ENCODE results near the gene ZP4. TPM values are rescaled to one million over a fixed set of nuclear protein-coding genes. Genes with fewer than 3 reads are reported as not detected.

The ZP4 gene
- total RNA-seq, 1 experiment from 2014 or later: not detected

GRCh38 chr1:237902960-237903743 lies 12.4 kb upstream of the ZP4 start:
- Histone ChIP-seq H4K91ac (ENCODE audit: insufficient read length, low read depth, low read length) (no peak overlapping the region), H3K23ac (ENCODE audit: insufficient read length, low read depth, low read length) (no peak overlapping the region), H3K9ac (ENCODE audit: extremely low read depth, insufficient read length, low read length) (no peak overlapping the region), H2BK20ac (ENCODE audit: low read depth, low read length, poor library complexity, severe bottlenecking) (no peak overlapping the region), H3T11ph (ENCODE audit: low read length) (no peak overlapping the region), H3K4ac (ENCODE audit: low read depth, low read length) (no peak overlapping the region), H2AK5ac (ENCODE audit: insufficient read length, low read length) (no peak overlapping the region), H3K14ac (ENCODE audit: insufficient read depth, low read length) (no peak overlapping the region), H3K27ac (ENCODE audit: insufficient read length, low read depth, low read length) (no peak overlapping the region), H3K56ac (ENCODE audit: insufficient read length, low read depth, low read length) (no peak overlapping the region), H3K4me1 (ENCODE audit: insufficient read depth, low read length) (no peaks in the 10 kb centered on the region), H3K79me1 (ENCODE audit: insufficient read depth, low read depth, low read length, poor library complexity, severe bottlenecking) (no peaks in the 10 kb centered on the region), H3K23me2 (ENCODE audit: insufficient read length, low read depth, low read length, poor library complexity, severe bottlenecking) (no peaks in the 10 kb centered on the region), H4K8ac (replicated peaks; ENCODE audit: insufficient read length, low read depth, low read length) (no peak overlapping the region), H2BK120ac (ENCODE audit: low read depth, low read length, poor library complexity, severe bottlenecking) (no peak overlapping the region), H2AFZ (ENCODE audit: low read length) (no peak overlapping the region), H3K9me3 (ENCODE audit: control insufficient read depth, low read depth, low read length) (no peaks in the 10 kb centered on the region), H2BK15ac (ENCODE audit: low read depth, low read length) (no peak overlapping the region), H3K4me2 (ENCODE audit: insufficient read depth, insufficient read length, low read length) (no peak overlapping the region), H2BK12ac (ENCODE audit: insufficient read length, low read depth, low read length) (no peak overlapping the region), H4K5ac (ENCODE audit: insufficient read length, low read depth, low read length) (no peak overlapping the region), H3K79me2 (ENCODE audit: insufficient read depth, low read length) (no peaks in the 10 kb centered on the region), H3K18ac (ENCODE audit: insufficient read length, low read depth, low read length) (no peak overlapping the region), H4K20me1 (ENCODE audit: control insufficient read depth, insufficient read depth, insufficient read length) (no peaks in the 10 kb centered on the region), H3K27me3 (ENCODE audit: insufficient read depth, low read length) (no peaks in the 10 kb centered on the region), H2BK5ac (ENCODE audit: insufficient read length, low read length) (no peak overlapping the region)
- no peak overlapping the region for H3K4me3 Mint-ChIP-seq
- peaks cover 0 to 1% of the 10 kb centered on the region in 2 experiments; a peak in 1 of 5 replicates for H3K9me3 Mint-ChIP-seq
- H3K36me3 Mint-ChIP-seq (ENCODE audit: insufficient read depth in 1 of 3, low read depth in 3 of 3): no peaks in the 10 kb centered on the region; a peak in 1 of 7 replicates
- no CpG with 5 or more reads among the region's 4 CpGs for WGBS (ENCODE audit: extremely low coverage, insufficient read length, low lambda C conversion rate)
- no peak for TF ChIP-seq CTCF (conservative IDR thresholded peaks at IDR 0.05)
- no peak overlapping the region for H3K27ac Mint-ChIP-seq
- DNase-seq: no peak
- no peaks in the 10 kb centered on the region; the same call in 1 of the 2 replicates for H3K27me3 Mint-ChIP-seq (ENCODE audit: low read depth)
- peaks cover 8 to 13% of the 10 kb centered on the region in 2 experiments for H3K4me1 Mint-ChIP-seq

Measured in H9 (cell line).